Stimulated activated CD8-positive, alpha-beta memory T cell treated with anti-CD3 and anti-CD28 coated beads, Interleukin-4, amount 100 ng/mL, for 1 hour (primary cell): ENCODE results near the gene GPATCH8.
"Not testable (repeated sequence)": the region's sequence is repeated elsewhere in the genome, so short reads cannot be mapped to it uniquely, and the experiment has no call there.

Experiments used
- DNase-seq, 2 donors: peaks; one replicate each; pipeline ENCODE4 v3.0.0-alpha.2; 2020; ENCODE audit warnings: low read depth in 2 of 2, low spot score in 1 of 2

Gene GPATCH8

GRCh38 chr17:44527954-44528353 lies 24.7 kb upstream of the GPATCH8 start:
- DNase-seq = no peak

GRCh38 chr17:44527102-44527501 lies 23.9 kb upstream of the GPATCH8 start:
- no peak for DNase-seq

- no peak for DNase-seq
Observed at GRCh38 chr17:44523672-44523972, 20.4 kb upstream of the GPATCH8 start.

GRCh38 chr17:44522883-44523671 lies 19.9 kb upstream of the GPATCH8 start:
- DNase-seq = no peak

- no peak for DNase-seq
Observed at GRCh38 chr17:44518032-44518431, 14.8 kb upstream of the GPATCH8 start.

GRCh38 chr17:44511241-44512134 lies 8.3 kb upstream of the GPATCH8 start:
- DNase-seq = not testable (repeated sequence)

- DNase-seq = not testable (repeated sequence)
Observed at GRCh38 chr17:44506939-44507604, 3.9 kb upstream of the GPATCH8 start.

GRCh38 chr17:44502598-44503146 lies 534 bp downstream of the GPATCH8 start:
- peak in 1 of 2 donors; percentile 4 for DNase-seq

GRCh38 chr17:44501866-44502375 lies 1.3 kb downstream of the GPATCH8 start:
- DNase-seq = no peak

GRCh38 chr17:44499722-44500121 lies 3.5 kb downstream of the GPATCH8 start:
- no peak for DNase-seq

- no peak for DNase-seq
Observed at GRCh38 chr17:44496815-44497214, 6.4 kb downstream of the GPATCH8 start.

GRCh38 chr17:44493339-44493738 lies 9.9 kb downstream of the GPATCH8 start:
- DNase-seq = no peak

- no peak for DNase-seq
Observed at GRCh38 chr17:44492706-44493272, 10.4 kb downstream of the GPATCH8 start.

GRCh38 chr17:44489581-44489980 lies 13.6 kb downstream of the GPATCH8 start:
- no peak for DNase-seq

GRCh38 chr17:44487170-44487569 lies 16.0 kb downstream of the GPATCH8 start:
- no peak for DNase-seq

- DNase-seq = no peak
Observed at GRCh38 chr17:44473367-44473766, 29.8 kb downstream of the GPATCH8 start.

- DNase-seq = no peak
Observed at GRCh38 chr17:44469676-44470075, 33.5 kb downstream of the GPATCH8 start.

- DNase-seq = no peak
Observed at GRCh38 chr17:44467108-44467507, 36.1 kb downstream of the GPATCH8 start.

- DNase-seq = no peak
Observed at GRCh38 chr17:44466339-44466738, 36.9 kb downstream of the GPATCH8 start.

- no peak for DNase-seq
Observed at GRCh38 chr17:44465897-44466296, 37.3 kb downstream of the GPATCH8 start.

GRCh38 chr17:44465276-44465675 lies 37.9 kb downstream of the GPATCH8 start:
- no peak for DNase-seq
